Keratinocyte (primary cell): ENCODE data around the gene DMPK.

Experiments
- EZH2 ChIP-seq: IDR thresholded peaks from one replicate; pipeline ENCODE4 v1.6.1; 2012; ENCODE audit warnings: inconsistent platforms, mild to moderate bottlenecking, low read length, moderate library complexity
- TF ChIP-seq, protein P1 (sequence below), 3 experiments: IDR thresholded peaks in 1 of 3; conservative IDR thresholded peaks in 1 of 3; optimal IDR thresholded peaks in 1 of 3; 2 replicates in 2 of 3; 3 replicates in 1 of 3; pipeline versions ENCODE3 to v1.5.1; 2011; ENCODE audit warnings: low read length in 3 of 3, mild to moderate bottlenecking in 3 of 3, moderate library complexity in 2 of 3, control low read depth in 1 of 3, inconsistent platforms in 1 of 3; ENCODE audit not compliant: insufficient read depth in 2 of 3; ENCODE audit errors: extremely low read depth in 1 of 3

DNA sequence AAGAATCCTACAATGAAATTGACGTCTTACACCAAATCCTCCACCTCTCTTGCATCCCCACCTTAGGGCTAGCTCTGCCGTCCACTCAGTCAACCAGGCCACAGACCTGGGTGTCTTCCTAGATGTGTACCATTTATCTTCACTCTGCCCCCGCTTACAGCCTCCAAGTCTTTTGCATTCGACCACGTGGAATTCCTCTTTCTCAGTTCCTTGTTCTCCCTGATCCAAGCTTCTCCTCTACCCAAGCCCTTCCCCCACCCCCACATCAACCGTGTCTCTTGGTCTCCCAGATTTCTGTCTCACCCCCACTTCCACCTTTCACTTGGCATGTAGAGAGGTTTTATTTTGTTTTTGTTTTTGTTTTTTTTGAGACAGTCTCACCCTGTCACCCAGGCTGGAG lies 11.6 kb upstream of the DMPK start:
- TF ChIP-seq, protein P1, sequence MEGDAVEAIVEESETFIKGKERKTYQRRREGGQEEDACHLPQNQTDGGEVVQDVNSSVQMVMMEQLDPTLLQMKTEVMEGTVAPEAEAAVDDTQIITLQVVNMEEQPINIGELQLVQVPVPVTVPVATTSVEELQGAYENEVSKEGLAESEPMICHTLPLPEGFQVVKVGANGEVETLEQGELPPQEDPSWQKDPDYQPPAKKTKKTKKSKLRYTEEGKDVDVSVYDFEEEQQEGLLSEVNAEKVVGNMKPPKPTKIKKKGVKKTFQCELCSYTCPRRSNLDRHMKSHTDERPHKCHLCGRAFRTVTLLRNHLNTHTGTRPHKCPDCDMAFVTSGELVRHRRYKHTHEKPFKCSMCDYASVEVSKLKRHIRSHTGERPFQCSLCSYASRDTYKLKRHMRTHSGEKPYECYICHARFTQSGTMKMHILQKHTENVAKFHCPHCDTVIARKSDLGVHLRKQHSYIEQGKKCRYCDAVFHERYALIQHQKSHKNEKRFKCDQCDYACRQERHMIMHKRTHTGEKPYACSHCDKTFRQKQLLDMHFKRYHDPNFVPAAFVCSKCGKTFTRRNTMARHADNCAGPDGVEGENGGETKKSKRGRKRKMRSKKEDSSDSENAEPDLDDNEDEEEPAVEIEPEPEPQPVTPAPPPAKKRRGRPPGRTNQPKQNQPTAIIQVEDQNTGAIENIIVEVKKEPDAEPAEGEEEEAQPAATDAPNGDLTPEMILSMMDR (optimal IDR thresholded peaks at IDR 0.05 in 1 of 3, IDR thresholded peaks at IDR 0.05 in 1 of 3, conservative IDR thresholded peaks at IDR 0.05 in 1 of 3; ENCODE audit: extremely low read depth in 1 of 3, insufficient read depth in 2 of 3, low read length in 3 of 3), result no peak
- no peak for TF ChIP-seq EZH2
